SKM-1 (cell line): ENCODE data around the gene PLA2G4E.

Source experiments
- DNase-seq: peaks from one replicate; lab custom pipeline; 2025; ENCODE audit not compliant: unreplicated experiment; lab: John Stamatoyannopoulos, UW

PLA2G4E gene

GRCh38 chr15:41958002-41958420, 62.8 kb downstream of the PLA2G4E start:
- DNase-seq = no peak

- no peak for DNase-seq
These were observed 63.6 kb downstream of the PLA2G4E start for GRCh38 chr15:41957021-41957897.

- DNase-seq = no peak
These were observed 64.9 kb downstream of the PLA2G4E start for GRCh38 chr15:41955807-41956525.

- no peak for DNase-seq
These were observed 65.7 kb downstream of the PLA2G4E start for GRCh38 chr15:41955100-41955499.

- DNase-seq = no peak
These were observed 66.8 kb downstream of the PLA2G4E start for GRCh38 chr15:41954036-41954435.

GRCh38 chr15:41952013-41952563, 68.8 kb downstream of the PLA2G4E start:
- no peak for DNase-seq

GRCh38 chr15:41951571-41951970, 69.3 kb downstream of the PLA2G4E start:
- no peak for DNase-seq

- DNase-seq = no peak
These were observed 70.4 kb downstream of the PLA2G4E start for GRCh38 chr15:41950489-41950888.

GRCh38 chr15:41950127-41950483, 70.7 kb downstream of the PLA2G4E start:
- DNase-seq = no peak

GRCh38 chr15:41949401-41950126, 71.3 kb downstream of the PLA2G4E start:
- no peak for DNase-seq

- no peak for DNase-seq
These were observed 72.4 kb downstream of the PLA2G4E start for GRCh38 chr15:41948490-41948889.

GRCh38 chr15:41946970-41947369, 73.9 kb downstream of the PLA2G4E start:
- no peak for DNase-seq

- DNase-seq = no peak
These were observed 75.1 kb downstream of the PLA2G4E start for GRCh38 chr15:41945731-41946130.

- DNase-seq = no peak
These were observed 75.6 kb downstream of the PLA2G4E start for GRCh38 chr15:41945221-41945620.

- DNase-seq = no peak
These were observed 76.4 kb downstream of the PLA2G4E start for GRCh38 chr15:41944313-41944940.

- DNase-seq = no peak
These were observed 77.1 kb downstream of the PLA2G4E start for GRCh38 chr15:41943543-41944312.

GRCh38 chr15:41942886-41943285, 78.0 kb downstream of the PLA2G4E start:
- no peak for DNase-seq

GRCh38 chr15:41941644-41942415, 79.0 kb downstream of the PLA2G4E start:
- no peak for DNase-seq

- DNase-seq = no peak
These were observed 80.4 kb downstream of the PLA2G4E start for GRCh38 chr15:41940441-41940857.
